ENCODE data around the gene AFF3. TPM values are rescaled to one million over a fixed set of nuclear protein-coding genes. Genes with fewer than 3 reads are reported as not detected.

The AFF3 gene
- total RNA-seq, 1 experiment from 2014 or later = 0.61 TPM

DNA sequence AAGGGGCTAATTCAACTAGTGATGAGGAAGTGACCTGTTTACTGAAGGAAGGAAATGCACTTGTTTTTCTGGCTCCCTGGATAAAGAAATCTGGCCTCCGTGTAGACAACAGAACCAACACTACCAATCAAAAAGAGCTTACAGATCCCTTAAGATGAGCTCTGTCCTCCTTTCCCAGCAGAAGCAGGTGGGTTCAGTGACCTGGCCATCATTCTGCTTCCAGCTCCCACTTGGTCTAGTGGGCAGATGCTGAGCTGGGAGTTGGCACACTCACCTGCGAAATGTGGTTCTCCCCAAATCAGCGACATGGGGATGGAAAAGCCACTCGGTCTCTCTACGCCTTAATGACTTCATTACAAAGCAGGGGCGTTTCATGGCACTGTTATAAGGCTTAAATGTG is 132.6 kb downstream of the AFF3 start:
- Histone ChIP-seq H3K4me1 (ENCODE audit: control insufficient read depth in 1 of 2, insufficient read depth in 2 of 2, low read length in 2 of 2) (peaks cover 0 to 3% of the 10 kb centered on the region in 2 experiments; a peak in 1 of 4 replicates), H3K4me2 (ENCODE audit: low read length) (no peak overlapping the region), H3K9me2 (ENCODE audit: insufficient read depth) (no peaks in the 10 kb centered on the region), H3K27me3 (ENCODE audit: insufficient read depth, low read length) (peaks cover 66% of the 10 kb centered on the region), H2AFZ (ENCODE audit: low read depth, low read length, poor library complexity, severe bottlenecking) (no peak overlapping the region), H3K36me3 (ENCODE audit: control insufficient read depth in 1 of 2, insufficient read depth in 2 of 2, low read length in 2 of 2) (no peaks in the 10 kb centered on the region), H3K9ac (ENCODE audit: low read length) (no peak overlapping the region), H3K9me3 (ENCODE audit: control insufficient read depth in 1 of 2, insufficient read depth in 1 of 2, low read depth in 1 of 2, low read length in 2 of 2) (no peaks in the 10 kb centered on the region), H4K20me1 (ENCODE audit: insufficient read depth) (no peaks in the 10 kb centered on the region), H3K4me3 (replicated peaks in 1 of 2; ENCODE audit: low read depth in 1 of 2, low read length in 2 of 2) (no peak overlapping the region), H3K27ac (ENCODE audit: low read depth, low read length) (no peak overlapping the region), H3K79me2 (ENCODE audit: insufficient read depth, low read length) (no peaks in the 10 kb centered on the region)
- RAD21 ChIA-PET (ENCODE audit: low non-redundant PET in 1 of 2, low total read pairs in 2 of 2, uncharacterized antibody in 2 of 2, unreplicated experiment in 2 of 2) = no interaction called here
- TF ChIP-seq SP1 (IDR thresholded peaks at IDR 0.05; ENCODE audit: low read depth) (no peak), CEBPB (IDR thresholded peaks at IDR 0.05; ENCODE audit: low read depth) (no peak), EZH2 (IDR thresholded peaks at IDR 0.05) (no peak), ZFX (IDR thresholded peaks at IDR 0.05) (no peak), ZNF274 (IDR thresholded peaks at IDR 0.05; ENCODE audit: low read depth, low read length) (no peak), CTCF (IDR thresholded peaks at IDR 0.05 in 2 of 3, conservative IDR thresholded peaks at IDR 0.05 in 1 of 3; ENCODE audit: borderline replicate concordance in 1 of 3, insufficient read depth in 1 of 3, low read depth in 2 of 3, low read length in 2 of 3) (no peak), TCF7L2 (IDR thresholded peaks at IDR 0.05; ENCODE audit: borderline replicate concordance, extremely low read depth, insufficient read depth, insufficient read length) (no peak), FOSL1 (IDR thresholded peaks at IDR 0.05; ENCODE audit: low read depth) (no peak), JUND (IDR thresholded peaks at IDR 0.05) (no peak), ELF1 (IDR thresholded peaks at IDR 0.05; ENCODE audit: borderline replicate concordance, low read depth) (no peak), YY1 (IDR thresholded peaks at IDR 0.05; ENCODE audit: extremely low read depth, insufficient replicate concordance, low read depth, low read length) (no peak), REST (IDR thresholded peaks at IDR 0.05; ENCODE audit: low read depth) (no peak), EGR1 (IDR thresholded peaks at IDR 0.05; ENCODE audit: low read depth) (no peak), SRF (IDR thresholded peaks at IDR 0.05; ENCODE audit: low read depth) (no peak), EZH2phosphoT487 (IDR thresholded peaks at IDR 0.05; ENCODE audit: borderline replicate concordance) (no peak), SIN3A (IDR thresholded peaks at IDR 0.05; ENCODE audit: low read depth) (no peak), CBX3 (IDR thresholded peaks at IDR 0.05; ENCODE audit: low read depth) (no peak)
- TF ChIP-seq, protein P1, sequence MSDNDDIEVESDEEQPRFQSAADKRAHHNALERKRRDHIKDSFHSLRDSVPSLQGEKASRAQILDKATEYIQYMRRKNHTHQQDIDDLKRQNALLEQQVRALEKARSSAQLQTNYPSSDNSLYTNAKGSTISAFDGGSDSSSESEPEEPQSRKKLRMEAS (IDR thresholded peaks at IDR 0.05) = no peak
- TF ChIP-seq, protein P2, sequence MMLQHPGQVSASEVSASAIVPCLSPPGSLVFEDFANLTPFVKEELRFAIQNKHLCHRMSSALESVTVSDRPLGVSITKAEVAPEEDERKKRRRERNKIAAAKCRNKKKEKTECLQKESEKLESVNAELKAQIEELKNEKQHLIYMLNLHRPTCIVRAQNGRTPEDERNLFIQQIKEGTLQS (IDR thresholded peaks at IDR 0.05) = no peak
- no peak for ATAC-seq
- intact Hi-C loops (cut with micrococcal nuclease) = no loop called here
- POLR2A ChIA-PET = no interaction called here
- no peak for DNase-seq (ENCODE audit: low read depth, low spot score)
- BruUV-seq (replicated peaks) = no TSS peak
- CTCF ChIA-PET = interaction anchor here (1.2 kb wide), 1 partner anchor 18 kb away, joined by 3 read pairs; no protein-coding TSS in a partner anchor

Measured in HCT116 (cell line).